PC-9 (cell line): ENCODE data around the gene SPRR2A. TPM values are rescaled to one million over a fixed set of nuclear protein-coding genes. Genes with fewer than 3 reads are reported as not detected.

Source experiments
- BruUV-seq: library from RNA; stranded (reverse); fragments of 400-500 nt; replicated peaks from 2 replicates; lab custom pipeline; 2021; lab: Mats Ljungman, UMichigan
- CTCF ChIA-PET: fragments of 300-600 bp; sonication (Branson Sonifier 250); formaldehyde crosslinking; loops from one replicate; lab custom pipeline; 2022; ENCODE audit warnings: antibody characterized with exemption; lab: Charles Lee
- POLR2A ChIA-PET: fragments of 300-600 bp; sonication (Branson Sonifier 250); formaldehyde crosslinking; loops from one replicate; lab custom pipeline; 2022; ENCODE audit warnings: antibody characterized with exemption; ENCODE audit not compliant: unreplicated experiment; lab: Charles Lee
- DNase-seq, 2 experiments: peaks; one replicate each; pipeline versions ENCODE4 v3.0.0 to v3.0.0-alpha.2; 2015 to 2022; ENCODE audit warnings: mixed read lengths in 1 of 2
- H2AFZ ChIP-seq: fragments of 200-600 bp; sonication (generic); 2 replicates; pipeline ENCODE4 v1.8.1; 2017; ENCODE audit warnings: antibody characterized with exemption
- H3F3A ChIP-seq: fragments of 200-600 bp; sonication (generic); 2 replicates; pipeline ENCODE4 v1.8.1; 2017; ENCODE audit warnings: antibody characterized with exemption, mild to moderate bottlenecking, low read depth; ENCODE audit not compliant: insufficient read depth
- H3K27ac ChIP-seq: fragments of 200-600 bp; sonication (generic); 2 replicates; pipeline ENCODE4 v1.6.1; 2016; ENCODE audit warnings: mixed run types
- H3K27me3 ChIP-seq: fragments of 200-600 bp; sonication (generic); 2 replicates; pipeline ENCODE4 v1.6.1; 2016; ENCODE audit warnings: low read depth, mixed run types; ENCODE audit not compliant: insufficient read depth
- H3K36me3 ChIP-seq: fragments of 200-600 bp; sonication (generic); 2 replicates; pipeline ENCODE4 v1.6.1; 2016; ENCODE audit warnings: low read depth, mixed run types
- H3K4me1 ChIP-seq: fragments of 200-600 bp; sonication (generic); replicated peaks from 2 replicates; pipeline ENCODE4 v1.6.1; 2016; ENCODE audit warnings: mixed run types; ENCODE audit not compliant: insufficient read depth
- H3K4me2 ChIP-seq: fragments of 200-600 bp; sonication (generic); 2 replicates; pipeline ENCODE4 v1.6.1; 2017; ENCODE audit warnings: mixed run types
- H3K4me3 ChIP-seq: fragments of 200-600 bp; sonication (generic); 2 replicates; pipeline ENCODE4 v1.6.1; 2016; ENCODE audit warnings: mixed run types
- H3K79me2 ChIP-seq: fragments of 200-600 bp; sonication (generic); 2 replicates; pipeline ENCODE4 v1.6.1; 2017; ENCODE audit warnings: low read depth, mixed run types
- H3K9me2 ChIP-seq: fragments of 200-600 bp; sonication (generic); 2 replicates; pipeline ENCODE4 v1.8.1; 2017; ENCODE audit warnings: mild to moderate bottlenecking; ENCODE audit not compliant: insufficient read depth
- H3K9me3 ChIP-seq: fragments of 200-600 bp; sonication (generic); 2 replicates; pipeline ENCODE4 v1.8.1; 2016; ENCODE audit warnings: low read depth; ENCODE audit not compliant: insufficient read depth
- H4K20me1 ChIP-seq: fragments of 200-600 bp; sonication (generic); 2 replicates; pipeline ENCODE4 v1.8.1; 2017; ENCODE audit not compliant: insufficient read depth
- CTCF ChIP-seq: fragments of 200-600 bp; sonication (generic); conservative IDR thresholded peaks from 2 replicates; pipeline ENCODE4 v1.6.1; 2017; ENCODE audit warnings: mixed run types, antibody characterized with exemption, mild to moderate bottlenecking, moderate library complexity
- EZH2 ChIP-seq: fragments of 200-600 bp; sonication (generic); IDR thresholded peaks from 2 replicates; pipeline ENCODE4 v1.8.0; 2017; ENCODE audit warnings: antibody characterized with exemption, low read depth
- intact Hi-C: fragments of 100-400 bp; cut with micrococcal nuclease; formaldehyde crosslinking; loops from one replicate; pipeline ENCODE4 v1.10.0; 2022; ENCODE audit not compliant: unreplicated experiment
- total RNA-seq: library from RNA; stranded (reverse); gene quantifications from 2 replicates; pipeline ENCODE4 v1.2.3, GENCODE V29; 2021

SPRR2A gene
- total RNA-seq, 1 experiment from 2014 or later = not detected

GRCh38 chr1:153095764-153096163, 38.5 kb upstream of the SPRR2A start:
- H2AFZ ChIP-seq = no peak overlapping the region
- no TSS peak for BruUV-seq
- TF ChIP-seq EZH2 (no peak), CTCF (no peak)
- no peak overlapping the region for H3K4me3 ChIP-seq
- H3F3A ChIP-seq = peaks cover 10% of the 10 kb centered on the region
- no peaks in the 10 kb centered on the region for H3K9me2 ChIP-seq
- H3K4me2 ChIP-seq = no peak overlapping the region
- H3K27me3 ChIP-seq = no peaks in the 10 kb centered on the region
- H3K27ac ChIP-seq = no peak overlapping the region
- H3K9me3 ChIP-seq = peaks cover 2% of the 10 kb centered on the region; the same call in 1 of the 2 replicates
- H3K4me1 ChIP-seq = peaks cover 7% of the 10 kb centered on the region; the same call in 1 of the 2 replicates
- POLR2A ChIA-PET = no interaction called here
- no peak for DNase-seq
- H3K79me2 ChIP-seq = no peaks in the 10 kb centered on the region
- CTCF ChIA-PET = no interaction called here
- no peaks in the 10 kb centered on the region for H3K36me3 ChIP-seq
- H4K20me1 ChIP-seq = no peaks in the 10 kb centered on the region
- intact Hi-C loops = no loop called here

- POLR2A ChIA-PET = no interaction called here
- H3F3A ChIP-seq = no peaks in the 10 kb centered on the region
- H3K4me2 ChIP-seq = no peak within 1 kb of the TSS
- intact Hi-C loops = no loop called here
- CTCF ChIA-PET = no interaction called here
- no TSS peak for BruUV-seq
- no peak for DNase-seq
- H3K27ac ChIP-seq = no peak within 1 kb of the TSS
- no peak within 1 kb of the TSS for H2AFZ ChIP-seq
- 0 out of 2 replicates have a peak, but pooled peaks cover under 1% of the 10 kb centered on the region for H3K4me1 ChIP-seq
- H3K27me3 ChIP-seq = no peaks in the 10 kb centered on the region
- no peak for TF ChIP-seq EZH2
- no peak for TF ChIP-seq CTCF
- no peaks in the 10 kb centered on the region for H3K9me3 ChIP-seq
- H3K79me2 ChIP-seq = no peaks in the 10 kb centered on the region
- H3K9me2 ChIP-seq = no peaks in the 10 kb centered on the region
- no peaks in the 10 kb centered on the region for H4K20me1 ChIP-seq
- no peaks in the 10 kb centered on the region for H3K36me3 ChIP-seq
- H3K4me3 ChIP-seq = no peak within 1 kb of the TSS
These were observed 37.1 kb upstream of the SPRR2A start, which contains the start of gene SPRR2E for GRCh38 chr1:153094426-153094825. Gene SPRR2E (minus strand): TSS chr1:153094526. CDS start chr1:153093751, 775 bp downstream.

GRCh38 chr1:153087652-153088051, 30.3 kb upstream of the SPRR2A start:
- TF ChIP-seq CTCF (no peak), EZH2 (no peak)
- Histone ChIP-seq H3K9me2 (no peaks in the 10 kb centered on the region), H3K4me2 (no peak overlapping the region), H2AFZ (no peak overlapping the region), H3F3A (no peaks in the 10 kb centered on the region), H3K9me3 (no peaks in the 10 kb centered on the region), H3K4me1 (no peaks in the 10 kb centered on the region), H3K79me2 (no peaks in the 10 kb centered on the region), H3K27ac (no peak overlapping the region), H3K36me3 (no peaks in the 10 kb centered on the region), H4K20me1 (no peaks in the 10 kb centered on the region), H3K4me3 (no peak overlapping the region), H3K27me3 (no peaks in the 10 kb centered on the region)
- POLR2A ChIA-PET = no interaction called here
- no TSS peak for BruUV-seq
- DNase-seq = no peak
- intact Hi-C loops = no loop called here
- CTCF ChIA-PET = no interaction called here
